ENCODE results near the gene ATXN1. TPM values are rescaled to one million over a fixed set of nuclear protein-coding genes. Genes with fewer than 3 reads are reported as not detected.
A peak's percentile ranks its signal among the peaks of the same experiment; 100 is the strongest.
"Not testable (repeated sequence)": the region's sequence is repeated elsewhere in the genome, so short reads cannot be mapped to it uniquely, and the experiment has no call there.

The ATXN1 gene
- total RNA-seq, 1 experiment from 2014 or later: 20.8 TPM

DNA sequence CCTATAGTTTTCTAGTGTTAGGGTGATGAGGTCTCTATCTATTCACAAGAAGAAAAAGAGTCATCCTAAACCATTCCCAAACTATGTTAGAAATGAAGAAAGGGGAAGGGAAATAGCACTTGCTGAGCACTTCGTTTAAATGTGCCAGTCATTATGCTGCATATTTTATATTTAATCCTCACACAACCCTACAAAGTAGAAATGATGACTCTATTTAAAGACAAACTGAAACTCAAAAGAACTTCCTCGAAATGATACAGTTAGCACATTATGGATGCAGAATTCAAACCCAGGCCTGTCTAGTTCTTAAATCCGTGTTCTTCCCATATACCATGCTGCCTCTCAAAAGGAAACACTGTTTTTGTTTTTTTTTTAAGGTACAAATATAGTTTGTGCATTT lies 348.3 kb downstream of the ATXN1 start:
- Histone ChIP-seq H3K4me1 (replicated peaks) (peaks cover 11% of the 10 kb centered on the region), H3K27ac (no peak overlapping the region; the same call in 1 of the 2 replicates), H3K27me3 (replicated peaks) (no peaks in the 10 kb centered on the region), H3K36me3 (no peaks in the 10 kb centered on the region), H3K4me3 (peak overlapping the region; percentile 28), H3K9me3 (replicated peaks) (no peaks in the 10 kb centered on the region)
- DNase-seq (ENCODE audit: low read depth in 1 of 2, low spot score in 2 of 2): no peak

GRCh38 chr6:16412171-16412570 lies 349.1 kb downstream of the ATXN1 start:
- Histone ChIP-seq H3K36me3 (no peaks in the 10 kb centered on the region), H3K4me3 (no peak overlapping the region), H3K4me1 (replicated peaks) (peaks cover 11% of the 10 kb centered on the region), H3K9me3 (replicated peaks) (no peaks in the 10 kb centered on the region), H3K27me3 (replicated peaks) (no peaks in the 10 kb centered on the region), H3K27ac (no peak overlapping the region)
- no peak for DNase-seq (ENCODE audit: low read depth in 1 of 2, low spot score in 2 of 2)

GRCh38 chr6:16409531-16410441 lies 351.5 kb downstream of the ATXN1 start:
- Histone ChIP-seq H3K4me3 (no peak overlapping the region), H3K36me3 (no peaks in the 10 kb centered on the region), H3K9me3 (replicated peaks) (no peaks in the 10 kb centered on the region), H3K4me1 (replicated peaks) (peaks cover 11% of the 10 kb centered on the region), H3K27me3 (replicated peaks) (no peaks in the 10 kb centered on the region), H3K27ac (no peak overlapping the region)
- DNase-seq (ENCODE audit: low read depth in 1 of 2, low spot score in 2 of 2): peak; percentile 47 to 63

- H3K4me3 ChIP-seq: no peak overlapping the region
- H3K9me3 ChIP-seq (replicated peaks): no peaks in the 10 kb centered on the region
- no peaks in the 10 kb centered on the region for H3K27me3 ChIP-seq (replicated peaks)
- H3K27ac ChIP-seq: no peak overlapping the region
- no peaks in the 10 kb centered on the region for H3K36me3 ChIP-seq
- DNase-seq (ENCODE audit: low read depth in 1 of 2, low spot score in 2 of 2): no peak
- H3K4me1 ChIP-seq (replicated peaks): peaks cover 3% of the 10 kb centered on the region
Observed at GRCh38 chr6:16408766-16409165, 352.5 kb downstream of the ATXN1 start.

- DNase-seq (ENCODE audit: low read depth in 1 of 2, low spot score in 2 of 2): no peak
- no peaks in the 10 kb centered on the region for H3K27me3 ChIP-seq (replicated peaks)
- H3K36me3 ChIP-seq: no peaks in the 10 kb centered on the region
- H3K9me3 ChIP-seq (replicated peaks): no peaks in the 10 kb centered on the region
- no peak overlapping the region for H3K4me3 ChIP-seq
- no peaks in the 10 kb centered on the region for H3K4me1 ChIP-seq (replicated peaks)
- H3K27ac ChIP-seq: no peak overlapping the region
Observed at GRCh38 chr6:16406966-16407365, 354.3 kb downstream of the ATXN1 start.

DNA sequence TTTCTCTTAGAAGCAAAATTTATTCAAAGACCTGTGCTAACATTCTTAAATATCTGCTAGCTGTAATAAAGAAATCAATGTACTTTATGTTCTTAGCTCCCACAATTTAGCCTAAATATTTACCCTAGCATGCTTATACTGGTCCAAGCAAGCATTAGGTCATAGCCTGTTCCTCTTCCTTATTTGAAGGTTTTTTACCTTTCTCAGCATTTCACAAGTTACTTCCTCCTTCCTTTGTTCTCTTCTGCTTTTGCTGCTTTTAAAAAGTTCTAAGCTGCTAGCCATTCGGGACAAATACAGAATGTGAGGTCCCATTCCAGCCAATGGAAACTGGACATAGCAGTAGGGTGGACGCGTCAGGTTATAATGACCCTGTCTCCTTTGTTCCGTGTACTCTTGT lies 354.7 kb downstream of the ATXN1 start:
- not testable (repeated sequence) for H3K4me3 ChIP-seq; H3K4me1 ChIP-seq (replicated peaks); H3K9me3 ChIP-seq (replicated peaks); DNase-seq (ENCODE audit: low read depth in 1 of 2, low spot score in 2 of 2); H3K36me3 ChIP-seq; H3K27me3 ChIP-seq (replicated peaks); H3K27ac ChIP-seq

DNA sequence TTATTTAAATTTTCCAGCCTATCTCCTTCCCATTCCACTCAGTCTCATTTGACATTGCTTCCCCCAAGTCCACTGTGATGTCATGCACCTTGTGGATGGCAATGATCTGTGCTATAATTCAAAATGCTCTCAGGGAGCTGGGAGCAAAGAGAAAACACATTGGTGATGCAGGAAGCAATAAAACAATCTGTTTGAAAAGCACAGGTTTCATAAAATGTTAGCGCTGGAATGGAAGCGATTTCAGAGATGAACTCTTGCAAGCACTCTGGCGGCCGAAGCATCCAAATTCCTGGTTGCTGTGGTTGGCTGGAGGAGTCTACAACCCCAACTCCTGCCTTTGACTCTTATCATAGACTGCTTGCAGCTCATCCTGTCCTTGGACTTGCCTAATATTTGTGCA lies 355.9 kb downstream of the ATXN1 start:
- Histone ChIP-seq H3K4me1 (replicated peaks) (no peaks in the 10 kb centered on the region), H3K4me3 (no peak overlapping the region), H3K36me3 (no peaks in the 10 kb centered on the region), H3K27me3 (replicated peaks) (no peaks in the 10 kb centered on the region), H3K27ac (no peak overlapping the region), H3K9me3 (replicated peaks) (no peaks in the 10 kb centered on the region)
- no peak for DNase-seq (ENCODE audit: low read depth in 1 of 2, low spot score in 2 of 2)

DNA sequence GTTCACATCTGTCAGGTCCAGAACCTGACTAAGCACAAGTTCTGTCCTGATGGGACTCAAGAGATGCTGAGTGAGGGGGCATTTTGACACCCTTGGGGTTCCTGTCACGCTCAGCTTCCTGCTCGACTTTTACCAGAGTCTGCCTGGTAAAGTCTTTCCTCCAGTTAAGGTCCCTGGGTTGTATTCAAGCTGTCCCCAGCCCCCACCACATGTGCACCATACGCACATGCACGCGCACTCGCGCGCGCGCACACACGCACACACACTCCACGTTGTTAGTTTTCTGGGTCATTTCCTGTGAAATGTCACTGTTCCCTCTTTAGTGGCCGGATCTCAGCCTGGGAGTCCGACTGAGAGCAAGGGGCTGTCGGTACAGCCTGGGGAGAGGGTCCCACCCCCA lies 356.8 kb downstream of the ATXN1 start:
- Histone ChIP-seq H3K9me3 (replicated peaks) (no peaks in the 10 kb centered on the region), H3K4me1 (replicated peaks) (no peaks in the 10 kb centered on the region), H3K36me3 (no peaks in the 10 kb centered on the region), H3K27ac (no peak overlapping the region), H3K4me3 (no peak overlapping the region), H3K27me3 (replicated peaks) (no peaks in the 10 kb centered on the region)
- DNase-seq (ENCODE audit: low read depth in 1 of 2, low spot score in 2 of 2): no peak

- no peak overlapping the region for H3K27ac ChIP-seq
Observed at GRCh38 chr6:16403831-16404230, 357.4 kb downstream of the ATXN1 start.

DNA sequence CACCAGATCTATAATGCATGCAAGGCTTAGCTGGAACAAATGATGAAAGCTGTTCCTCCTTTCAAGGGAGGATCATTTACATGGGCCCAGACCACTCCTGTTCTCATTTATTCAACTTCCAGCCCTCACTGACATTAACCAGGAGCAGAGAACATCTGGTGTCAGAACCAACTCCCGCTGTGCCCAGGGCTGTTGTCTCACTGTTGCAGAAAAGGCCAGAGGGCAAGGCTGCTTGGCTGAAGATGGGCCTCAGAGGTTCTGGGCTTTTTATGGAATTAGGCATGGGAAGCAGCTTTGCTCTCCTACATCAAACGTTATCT lies 358.7 kb downstream of the ATXN1 start:
- Histone ChIP-seq H3K4me3 (no peak overlapping the region), H3K36me3 (no peaks in the 10 kb centered on the region), H3K27me3 (replicated peaks) (no peaks in the 10 kb centered on the region), H3K27ac (no peak overlapping the region), H3K9me3 (replicated peaks) (no peaks in the 10 kb centered on the region), H3K4me1 (replicated peaks) (no peaks in the 10 kb centered on the region)
- no peak for DNase-seq (ENCODE audit: low read depth in 1 of 2, low spot score in 2 of 2)

More at GRCh38 chr6:16403831-16404230, 357.4 kb downstream of the ATXN1 start:
- Histone ChIP-seq H3K4me3 (no peak overlapping the region), H3K9me3 (replicated peaks) (no peaks in the 10 kb centered on the region), H3K4me1 (replicated peaks) (no peaks in the 10 kb centered on the region), H3K36me3 (no peaks in the 10 kb centered on the region), H3K27me3 (replicated peaks) (no peaks in the 10 kb centered on the region)
- peak in 1 of 2 experiments; percentile 7 for DNase-seq (ENCODE audit: low read depth in 1 of 2, low spot score in 2 of 2)

GRCh38 chr6:16400248-16400760 lies 361.0 kb downstream of the ATXN1 start:
- DNase-seq (ENCODE audit: low read depth in 1 of 2, low spot score in 2 of 2): no peak
- no peaks in the 10 kb centered on the region for H3K27me3 ChIP-seq (replicated peaks)
- no peak overlapping the region for H3K27ac ChIP-seq
- no peaks in the 10 kb centered on the region for H3K36me3 ChIP-seq
- no peaks in the 10 kb centered on the region for H3K9me3 ChIP-seq (replicated peaks)
- H3K4me1 ChIP-seq (replicated peaks): no peaks in the 10 kb centered on the region
- no peak overlapping the region for H3K4me3 ChIP-seq

GRCh38 chr6:16399695-16400094 lies 361.6 kb downstream of the ATXN1 start:
- Histone ChIP-seq H3K36me3 (no peaks in the 10 kb centered on the region), H3K4me3 (no peak overlapping the region), H3K4me1 (replicated peaks) (no peaks in the 10 kb centered on the region), H3K27ac (no peak overlapping the region), H3K27me3 (replicated peaks) (no peaks in the 10 kb centered on the region), H3K9me3 (replicated peaks) (no peaks in the 10 kb centered on the region)
- DNase-seq (ENCODE audit: low read depth in 1 of 2, low spot score in 2 of 2): no peak

GRCh38 chr6:16399158-16399557 lies 362.1 kb downstream of the ATXN1 start:
- Histone ChIP-seq H3K27ac (no peak overlapping the region), H3K4me1 (replicated peaks) (no peaks in the 10 kb centered on the region), H3K27me3 (replicated peaks) (no peaks in the 10 kb centered on the region), H3K36me3 (no peaks in the 10 kb centered on the region), H3K9me3 (replicated peaks) (no peaks in the 10 kb centered on the region), H3K4me3 (no peak overlapping the region)
- DNase-seq (ENCODE audit: low read depth in 1 of 2, low spot score in 2 of 2): no peak

DNA sequence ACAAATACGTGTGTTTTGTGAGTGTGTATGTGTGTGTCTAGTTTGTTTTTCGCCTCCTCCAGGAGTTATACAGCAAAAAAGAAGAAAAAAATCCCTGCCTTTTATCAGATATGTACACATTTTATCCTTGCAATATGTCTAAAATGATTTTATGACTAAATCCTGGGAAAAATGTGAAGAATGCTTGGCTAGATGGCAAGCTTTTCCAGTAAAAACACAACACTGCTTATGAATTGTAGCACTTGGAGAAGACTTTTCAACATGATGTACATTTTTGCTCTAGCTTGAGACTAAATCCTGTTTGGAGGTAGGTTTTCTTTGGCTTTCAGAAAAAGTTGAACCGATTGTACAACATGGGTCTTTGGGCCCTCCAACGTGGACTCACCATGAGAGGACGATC lies 362.7 kb downstream of the ATXN1 start:
- H3K4me3 ChIP-seq: no peak overlapping the region
- H3K4me1 ChIP-seq (replicated peaks): no peaks in the 10 kb centered on the region
- no peaks in the 10 kb centered on the region for H3K9me3 ChIP-seq (replicated peaks)
- no peak overlapping the region for H3K27ac ChIP-seq
- H3K36me3 ChIP-seq: no peaks in the 10 kb centered on the region
- no peak for DNase-seq (ENCODE audit: low read depth in 1 of 2, low spot score in 2 of 2)
- H3K27me3 ChIP-seq (replicated peaks): no peaks in the 10 kb centered on the region

All from SJSA1 (cell line).